Activated CD4-positive, alpha-beta T cell treated with anti-CD3 and anti-CD28 coated beads for 36 hours (primary cell): ENCODE measurements around the gene TMEM184A. TPM values are rescaled to one million over a fixed set of nuclear protein-coding genes. Genes with fewer than 3 reads are reported as not detected.
"Not testable (repeated sequence)": the region's sequence is repeated elsewhere in the genome, so short reads cannot be mapped to it uniquely, and the experiment has no call there.

Source experiments
- ATAC-seq: fragments of 200-7000 bp; cut with Tn5 transposase; one replicate; pipeline ENCODE4 v1.10.0; 2021; ENCODE audit warnings: mild to moderate bottlenecking, moderate library complexity
- CTCF ChIA-PET: fragments of 350-600 bp; sonication (Branson Sonifier 250); formaldehyde crosslinking; loops from one replicate; lab custom pipeline; 2021; ENCODE audit warnings: antibody characterized with exemption; lab: Charles Lee
- POLR2A ChIA-PET: fragments of 350-600 bp; sonication (Branson Sonifier 250); formaldehyde crosslinking; loops from one replicate; lab custom pipeline; 2021; ENCODE audit warnings: antibody characterized with exemption, inconsistent platforms; lab: Charles Lee
- DNase-seq: peaks from one replicate; pipeline ENCODE4 v3.0.0-alpha.2; 2020
- H3K27ac Mint-ChIP-seq: one replicate; pipeline ENCODE4 v1.8.0; 2021; ENCODE audit warnings: mixed read lengths
- H3K27me3 Mint-ChIP-seq: one replicate; pipeline ENCODE4 v1.8.0; 2021; ENCODE audit warnings: mixed read lengths
- H3K36me3 Mint-ChIP-seq: one replicate; pipeline ENCODE4 v1.8.0; 2021; ENCODE audit warnings: low read depth, mixed read lengths
- H3K4me1 Mint-ChIP-seq: one replicate; pipeline ENCODE4 v1.8.0; 2021; ENCODE audit warnings: mixed read lengths
- H3K4me3 Mint-ChIP-seq: one replicate; pipeline ENCODE4 v1.8.0; 2021; ENCODE audit warnings: mild to moderate bottlenecking, moderate library complexity, mixed read lengths
- H3K9me3 Mint-ChIP-seq: one replicate; pipeline ENCODE4 v1.8.0; 2021; ENCODE audit warnings: low read depth, mixed read lengths
- intact Hi-C, 2 experiments: fragments of 100-400 bp; cut with DNase I in 1 of 2; cut with micrococcal nuclease in 1 of 2; formaldehyde crosslinking; loops; one replicate each; pipeline versions ENCODE4 v1.14.2 to v1.15.1; 2022 to 2024; cut with DNase I, micrococcal nuclease
- total RNA-seq, 2 experiments: library from RNA; stranded (reverse); gene quantifications; one replicate each; pipeline ENCODE4 v1.2.3, GENCODE V29; 2021

TMEM184A gene
- total RNA-seq, 2 experiments from 2014 or later, result 0.05 to 0.14 TPM

DNA sequence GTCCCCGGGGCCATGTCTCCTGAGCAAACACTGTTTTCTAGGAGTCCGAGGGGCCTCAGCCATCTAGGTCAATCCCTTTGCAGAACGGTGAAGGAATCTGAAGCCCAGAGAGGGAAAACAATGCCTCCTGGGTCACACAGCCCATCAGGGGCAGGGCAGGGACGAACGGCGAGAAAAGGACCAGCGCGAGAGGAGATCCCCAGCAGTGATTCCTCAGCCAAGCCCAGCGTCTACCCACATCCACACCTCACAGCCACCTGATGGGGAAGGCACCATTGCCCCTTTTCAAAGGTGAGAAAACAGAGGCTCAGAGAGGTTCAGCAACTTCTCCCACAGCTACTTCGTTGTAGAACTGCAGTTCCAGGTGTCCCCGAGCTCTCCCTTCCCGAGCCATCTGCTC lies 31.7 kb upstream of the TMEM184A start:
- Mint-ChIP-seq H3K4me3 (no peak overlapping the region), H3K27me3 (peaks cover 23% of the 10 kb centered on the region), H3K27ac (no peak overlapping the region), H3K9me3 (peaks cover 10% of the 10 kb centered on the region), H3K4me1 (peaks cover 15% of the 10 kb centered on the region), H3K36me3 (peaks cover 2% of the 10 kb centered on the region)
- ChIA-PET CTCF (no interaction called here), POLR2A (no interaction called here)
- intact Hi-C loops, result no loop called here
- ATAC-seq, result no peak
- DNase-seq, result no peak

DNA sequence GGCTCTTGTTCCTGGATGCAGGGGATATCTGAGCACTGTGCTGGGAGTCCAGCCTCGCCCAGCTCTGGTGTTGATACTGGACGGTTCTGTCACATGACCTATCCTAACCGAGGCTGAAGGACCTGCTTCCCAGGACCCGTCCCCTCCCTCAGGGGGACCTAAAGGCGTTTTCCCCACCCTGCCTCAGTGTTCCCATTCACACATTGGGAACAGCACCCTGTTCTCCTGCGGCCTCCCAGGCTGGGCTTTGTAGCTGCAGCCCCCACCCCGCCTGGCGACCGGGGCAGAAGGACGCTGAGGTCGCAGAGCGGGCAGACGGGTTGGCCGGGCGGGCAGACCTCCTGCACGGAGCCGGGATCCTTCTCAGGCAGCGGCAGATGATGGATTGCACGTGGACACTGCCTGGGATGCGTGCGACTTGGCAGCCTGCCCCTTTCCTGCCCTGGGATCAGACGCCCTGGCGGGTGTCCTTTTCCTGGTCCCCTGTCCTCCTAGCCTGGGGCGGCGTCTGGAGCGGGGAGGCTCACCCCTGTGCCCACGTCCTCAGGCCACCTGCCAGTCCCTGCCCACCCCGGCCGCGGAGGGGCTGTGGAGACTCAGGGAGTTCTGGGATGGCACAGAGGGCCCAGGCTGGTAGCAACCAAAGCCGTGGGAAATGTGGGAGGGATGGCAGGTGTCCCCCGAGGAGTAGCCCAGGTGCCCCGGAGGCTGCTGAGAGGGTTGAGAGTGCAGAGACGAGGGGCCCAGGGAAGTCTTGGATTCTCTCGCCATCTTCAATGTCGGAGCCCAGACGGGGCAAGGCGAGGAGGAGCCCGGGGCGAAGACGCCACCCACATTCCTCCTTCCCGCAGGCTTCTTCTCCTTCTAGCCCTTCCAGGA lies 31.1 kb upstream of the TMEM184A start:
- Mint-ChIP-seq H3K4me3 (no peak overlapping the region), H3K4me1 (peaks cover 9% of the 10 kb centered on the region), H3K27me3 (peaks cover 18% of the 10 kb centered on the region), H3K27ac (no peak overlapping the region), H3K36me3 (peaks cover 2% of the 10 kb centered on the region), H3K9me3 (peaks cover 10% of the 10 kb centered on the region)
- intact Hi-C loops, result no loop called here
- CTCF ChIA-PET, result no interaction called here
- POLR2A ChIA-PET, result no interaction called here
- DNase-seq (no peak), ATAC-seq (no peak)

DNA sequence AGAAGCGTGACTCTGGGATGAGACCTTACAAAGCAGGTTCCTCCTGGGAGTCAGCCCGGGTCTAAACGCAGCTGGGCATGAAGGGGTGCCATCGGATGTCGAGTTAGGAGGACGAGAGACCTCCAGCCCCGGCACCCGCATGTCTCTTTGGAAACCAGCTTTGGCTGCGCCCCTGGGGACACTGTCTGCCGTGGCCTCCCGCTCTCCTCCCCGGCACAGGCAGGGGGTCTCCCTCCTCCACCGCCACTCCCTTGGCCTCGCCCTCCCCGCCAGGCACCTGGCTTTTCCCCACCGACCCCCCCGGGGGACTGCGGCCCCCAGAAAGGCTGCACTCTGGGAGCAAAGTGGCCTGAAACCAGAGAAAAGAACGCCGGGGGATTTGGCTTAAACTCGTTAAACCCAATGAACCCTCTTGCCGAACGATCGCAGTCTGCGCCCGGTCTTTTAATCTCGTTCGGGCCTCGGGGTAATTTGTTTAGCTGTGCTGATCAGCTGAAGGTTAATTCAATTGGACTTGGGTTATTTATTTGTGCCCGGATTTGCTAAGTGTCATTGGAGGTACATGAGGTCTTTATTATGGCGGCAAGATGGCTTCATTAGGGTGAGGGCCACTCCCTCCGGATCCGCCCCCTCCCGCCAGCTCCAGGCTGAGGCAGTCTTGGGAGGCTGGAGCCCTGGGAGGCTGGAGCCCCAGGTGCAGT lies 30.3 kb upstream of the TMEM184A start:
- ATAC-seq (no peak), DNase-seq (no peak)
- ChIA-PET POLR2A (no interaction called here), CTCF (no interaction called here)
- intact Hi-C loops, result no loop called here
- no peak overlapping the region for H3K4me3 Mint-ChIP-seq
- peaks cover 2% of the 10 kb centered on the region for H3K4me1 Mint-ChIP-seq
- peaks cover 2% of the 10 kb centered on the region for H3K36me3 Mint-ChIP-seq
- peaks cover 10% of the 10 kb centered on the region for H3K9me3 Mint-ChIP-seq
- H3K27ac Mint-ChIP-seq, result no peak overlapping the region
- peaks cover 11% of the 10 kb centered on the region for H3K27me3 Mint-ChIP-seq

DNA sequence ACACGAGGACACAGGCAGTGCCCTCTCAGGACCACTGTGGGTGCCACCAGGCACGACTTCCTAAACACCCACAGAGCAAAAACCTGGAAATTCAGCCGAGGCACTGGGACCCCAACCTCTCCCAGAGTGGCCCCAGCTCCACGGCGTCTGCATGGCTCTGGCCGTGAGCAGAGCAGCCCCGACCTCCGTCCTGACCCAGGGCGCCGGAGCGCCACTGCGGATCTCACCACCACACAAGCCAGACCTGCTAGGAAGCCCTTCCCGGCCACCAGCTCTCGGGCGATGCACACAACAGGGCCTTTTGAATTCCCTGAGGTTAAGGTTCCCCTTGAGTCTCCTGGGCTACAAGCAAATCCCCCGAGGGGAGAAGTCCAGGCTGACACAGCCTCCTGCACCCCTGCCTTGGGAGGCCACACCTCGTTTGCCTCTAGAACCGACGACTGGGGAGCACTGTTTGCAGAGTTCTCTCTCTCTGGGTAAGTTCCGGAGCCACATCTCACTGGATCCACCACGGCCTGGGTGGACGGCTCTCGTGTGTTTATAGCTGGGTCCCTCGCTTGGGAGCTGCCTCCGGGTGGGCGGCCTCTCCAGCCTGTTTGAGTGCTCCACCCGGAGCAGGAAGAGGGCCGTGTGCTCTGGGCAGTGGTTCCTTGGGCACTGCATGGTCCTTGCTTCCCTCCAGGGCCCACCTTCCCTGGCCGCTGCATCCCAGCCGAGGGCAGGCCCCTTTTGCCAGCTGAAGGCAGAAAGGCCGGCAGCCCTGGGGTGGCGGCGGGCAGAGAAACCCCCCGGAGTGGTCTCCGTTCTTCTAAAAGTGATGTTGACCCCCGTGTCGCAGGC lies 29.4 kb upstream of the TMEM184A start:
- CTCF ChIA-PET, result interaction anchor here (0.7 kb wide), 1 partner anchor 752 kb away, joined by 3 read pairs; no protein-coding TSS in a partner anchor
- Mint-ChIP-seq H3K27me3 (peaks cover 2% of the 10 kb centered on the region), H3K27ac (no peak overlapping the region), H3K4me1 (no peaks in the 10 kb centered on the region), H3K9me3 (peaks cover 10% of the 10 kb centered on the region), H3K4me3 (no peak overlapping the region), H3K36me3 (peaks cover 2% of the 10 kb centered on the region)
- ATAC-seq (no peak), DNase-seq (no peak)
- intact Hi-C loops, result no loop called here
- POLR2A ChIA-PET, result no interaction called here

DNA sequence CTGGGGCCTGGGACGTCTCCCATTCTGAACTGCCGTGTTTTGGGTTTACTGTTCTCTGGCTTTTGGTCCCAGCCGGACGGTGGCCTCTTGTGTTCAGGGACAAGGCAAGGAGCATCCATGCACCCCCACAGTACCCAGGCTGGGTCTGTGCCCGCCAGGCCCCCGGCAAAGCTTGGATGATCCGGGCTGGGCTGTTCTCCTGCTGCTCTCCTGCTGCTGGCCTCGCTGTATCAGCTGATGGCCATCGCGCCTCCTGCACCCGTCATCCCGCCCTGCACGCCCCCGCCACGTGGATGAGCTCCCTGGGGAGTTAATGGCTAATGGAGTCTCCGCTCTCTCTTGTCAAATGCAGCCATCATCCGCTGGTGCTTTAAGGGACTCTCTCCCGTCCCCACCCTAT lies 28.7 kb upstream of the TMEM184A start:
- ATAC-seq (no peak), DNase-seq (no peak)
- POLR2A ChIA-PET, result no interaction called here
- CTCF ChIA-PET, result no interaction called here
- Mint-ChIP-seq H3K36me3 (peaks cover 2% of the 10 kb centered on the region), H3K27me3 (peaks cover 2% of the 10 kb centered on the region), H3K4me3 (no peak overlapping the region), H3K4me1 (peaks cover 3% of the 10 kb centered on the region), H3K9me3 (peaks cover 10% of the 10 kb centered on the region), H3K27ac (no peak overlapping the region)
- intact Hi-C loops, result no loop called here

DNA sequence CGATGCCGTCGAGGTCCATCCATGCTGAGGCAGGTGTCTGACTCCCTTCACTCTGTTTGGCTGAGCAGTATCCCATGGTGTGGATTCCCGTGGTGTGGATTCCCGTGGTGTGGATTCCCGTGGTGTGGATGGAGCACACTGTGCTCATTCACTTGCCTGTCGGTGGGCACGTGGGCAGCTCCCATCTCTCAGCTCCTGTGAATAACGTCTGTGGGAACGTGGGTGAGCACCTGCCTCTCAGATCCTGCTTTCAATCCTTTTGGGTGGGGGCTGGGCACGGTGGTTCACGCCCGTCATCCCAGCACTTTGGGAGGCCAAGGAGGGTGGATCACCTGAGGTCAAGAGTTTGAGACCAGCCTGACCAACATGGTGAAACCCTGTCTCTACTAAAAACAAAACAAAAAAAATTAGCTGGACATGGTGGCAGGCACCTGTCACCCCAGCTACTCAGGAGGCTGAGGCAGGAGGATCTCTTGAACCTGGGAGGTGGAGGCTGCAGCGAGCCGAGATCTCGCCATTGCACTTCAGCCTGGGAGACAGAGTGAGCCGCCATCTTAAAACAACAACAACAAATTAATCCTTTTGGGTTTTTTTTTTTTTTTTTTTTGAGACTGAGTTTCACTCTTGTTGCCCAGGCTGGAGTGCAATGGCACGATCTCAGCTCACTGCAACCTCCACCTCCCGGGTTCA lies 27.4 kb upstream of the TMEM184A start:
- DNase-seq, intact Hi-C loops, H3K4me1 Mint-ChIP-seq, H3K36me3 Mint-ChIP-seq, POLR2A ChIA-PET, H3K27me3 Mint-ChIP-seq, H3K4me3 Mint-ChIP-seq, H3K27ac Mint-ChIP-seq, ATAC-seq, CTCF ChIA-PET, H3K9me3 Mint-ChIP-seq: not testable (repeated sequence)

DNA sequence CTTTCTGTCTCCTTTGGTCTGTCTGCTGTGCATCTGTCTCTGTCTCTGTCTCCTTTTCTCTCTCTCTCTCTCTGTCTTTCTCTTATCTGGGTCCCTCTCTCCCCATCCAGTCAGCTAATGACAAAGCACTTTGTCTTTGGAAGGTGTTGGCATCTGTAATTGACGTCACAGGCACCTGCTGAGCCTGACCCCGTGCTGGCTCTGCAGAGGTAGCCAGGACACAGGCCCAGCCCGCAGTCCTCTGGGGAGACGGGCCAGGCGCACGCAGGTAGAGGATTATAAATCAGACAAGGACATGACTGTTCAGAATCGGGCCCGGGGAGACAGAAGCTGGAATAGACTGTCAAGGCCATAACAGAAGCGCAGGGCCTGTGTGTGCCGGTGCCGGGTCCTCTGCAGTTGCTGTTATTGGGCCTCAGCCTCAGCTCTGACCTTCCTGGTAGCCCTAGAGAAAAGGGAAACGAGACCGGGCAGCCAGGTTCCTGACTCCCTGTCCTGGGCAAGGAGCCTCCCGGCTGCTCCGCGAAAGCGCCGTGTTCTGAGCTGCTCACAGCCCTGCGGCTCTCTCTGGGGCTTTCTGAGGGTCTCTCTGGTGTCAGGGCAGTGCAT lies 24.5 kb upstream of the TMEM184A start:
- Mint-ChIP-seq H3K4me3 (no peak overlapping the region), H3K9me3 (no peaks in the 10 kb centered on the region), H3K27me3 (no peaks in the 10 kb centered on the region), H3K27ac (no peak overlapping the region), H3K36me3 (no peaks in the 10 kb centered on the region), H3K4me1 (peaks cover 4% of the 10 kb centered on the region)
- ATAC-seq (no peak), DNase-seq (no peak)
- intact Hi-C loops, result no loop called here
- CTCF ChIA-PET, result interaction anchor here (1.1 to 1.2 kb wide), 4 partner anchors 19 to 614 kb away, joined by 3 read pairs; no protein-coding TSS in a partner anchor
- POLR2A ChIA-PET, result no interaction called here

DNA sequence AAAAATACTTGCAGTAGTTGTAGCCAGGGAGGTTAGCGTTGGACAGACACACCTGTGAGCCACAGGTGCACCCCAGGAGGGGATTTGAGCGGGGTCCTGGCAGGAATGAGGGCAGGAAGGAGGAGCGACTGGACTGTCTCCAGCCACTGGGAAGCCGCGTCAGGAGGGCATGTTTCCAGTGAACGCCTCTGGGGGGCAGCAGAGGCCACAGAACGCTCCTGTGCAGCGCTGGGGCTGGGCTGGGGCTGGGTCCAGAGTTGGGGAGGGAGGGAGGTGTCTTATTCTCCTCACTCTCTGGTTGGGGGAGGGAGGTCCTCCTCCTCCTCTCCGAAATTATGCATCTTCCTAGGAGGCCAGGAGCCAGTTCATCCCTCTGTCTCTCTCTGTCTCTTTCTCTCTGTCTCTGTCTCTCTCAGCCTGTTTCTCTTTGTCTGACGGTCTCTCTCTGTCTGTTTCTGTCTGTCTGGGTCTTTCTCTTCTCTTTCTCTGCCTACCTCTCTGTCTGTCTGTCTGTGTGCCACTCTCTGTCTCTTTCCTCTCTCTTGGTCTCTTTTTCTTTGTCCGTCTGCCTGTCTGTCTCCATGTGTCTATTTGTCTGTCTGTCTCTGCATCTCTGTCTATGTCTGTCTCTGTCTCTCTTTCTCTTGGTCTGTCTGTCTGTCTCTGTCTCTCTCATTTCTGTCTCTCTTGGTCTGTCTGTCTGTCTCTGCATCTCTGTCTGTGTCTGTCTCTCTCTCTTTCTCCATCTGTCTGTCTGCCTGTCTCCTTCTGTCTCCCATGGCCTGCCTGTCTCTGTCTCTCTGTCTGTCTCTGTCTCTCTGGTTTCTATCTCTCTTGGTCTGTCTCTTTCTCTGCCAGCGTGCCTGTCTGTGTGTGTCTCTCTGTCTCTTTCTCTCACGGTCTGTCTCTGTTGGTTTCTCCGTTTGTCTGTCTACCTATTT lies 23.7 kb upstream of the TMEM184A start:
- DNase-seq (peak; percentile 86), ATAC-seq (peak; percentile 100)
- Mint-ChIP-seq H3K4me3 (no peak overlapping the region), H3K4me1 (peaks cover 4% of the 10 kb centered on the region), H3K9me3 (no peaks in the 10 kb centered on the region), H3K27me3 (no peaks in the 10 kb centered on the region), H3K36me3 (no peaks in the 10 kb centered on the region), H3K27ac (no peak overlapping the region)
- intact Hi-C loops, result loop anchor here (1.0 to 10.0 kb wide), 7 partner anchors 128 to 852 kb away; no protein-coding TSS in a partner anchor
- POLR2A ChIA-PET, result no interaction called here
- CTCF ChIA-PET, result interaction anchor here (0.6 to 1.3 kb wide), 13 partner anchors 9 to 852 kb away, joined by 3 to 5 read pairs (median 3); no protein-coding TSS in a partner anchor

DNA sequence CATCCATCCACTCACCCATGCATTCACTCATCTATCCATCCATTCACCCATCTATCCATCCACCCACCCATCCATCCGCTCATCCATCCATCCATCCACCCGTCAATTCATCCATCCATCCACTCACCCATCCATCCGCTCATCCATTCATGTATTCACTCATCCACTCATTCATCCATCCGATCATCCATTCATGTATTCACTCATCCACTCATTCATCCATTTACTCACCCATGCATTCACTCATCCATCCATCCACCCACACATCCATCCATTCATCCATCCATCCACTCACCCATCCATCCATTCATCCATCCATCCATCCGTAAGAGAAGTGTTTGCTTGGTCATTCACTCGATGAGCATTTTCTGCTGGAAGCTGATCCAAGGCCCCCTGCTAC lies 22.5 kb upstream of the TMEM184A start:
- H3K4me1 Mint-ChIP-seq, result peaks cover 4% of the 10 kb centered on the region
- CTCF ChIA-PET, result interaction anchor here (0.5 to 1.3 kb wide), 6 partner anchors 8 to 853 kb away, joined by 3 to 5 read pairs (median 4); no protein-coding TSS in a partner anchor
- H3K27ac Mint-ChIP-seq, result no peak overlapping the region
- intact Hi-C loops, result loop anchor here (5.0 to 10.0 kb wide), 3 partner anchors 129 to 364 kb away; no protein-coding TSS in a partner anchor
- ATAC-seq (no peak), DNase-seq (no peak)
- H3K36me3 Mint-ChIP-seq, result no peaks in the 10 kb centered on the region
- H3K4me3 Mint-ChIP-seq, result no peak overlapping the region
- POLR2A ChIA-PET, result no interaction called here
- H3K9me3 Mint-ChIP-seq, result no peaks in the 10 kb centered on the region
- H3K27me3 Mint-ChIP-seq, result no peaks in the 10 kb centered on the region
